GM19239 (cell line): ENCODE data around the gene SMARCA2.

Source experiments
- DNase-seq: peaks from one replicate; pipeline ENCODE4 v3.0.0; 2011; ENCODE audit warnings: low spot score; ENCODE audit not compliant: insufficient read length
- FAIRE-seq: peaks from 2 replicates; lab custom pipeline; 2011; peaks lifted over from hg19 to GRCh38; lab: Jason Lieb, UNC

The SMARCA2 gene

GRCh38 chr9:2193552-2193951 lies 178.4 kb downstream of the SMARCA2 start:
- no peak for FAIRE-seq

DNA sequence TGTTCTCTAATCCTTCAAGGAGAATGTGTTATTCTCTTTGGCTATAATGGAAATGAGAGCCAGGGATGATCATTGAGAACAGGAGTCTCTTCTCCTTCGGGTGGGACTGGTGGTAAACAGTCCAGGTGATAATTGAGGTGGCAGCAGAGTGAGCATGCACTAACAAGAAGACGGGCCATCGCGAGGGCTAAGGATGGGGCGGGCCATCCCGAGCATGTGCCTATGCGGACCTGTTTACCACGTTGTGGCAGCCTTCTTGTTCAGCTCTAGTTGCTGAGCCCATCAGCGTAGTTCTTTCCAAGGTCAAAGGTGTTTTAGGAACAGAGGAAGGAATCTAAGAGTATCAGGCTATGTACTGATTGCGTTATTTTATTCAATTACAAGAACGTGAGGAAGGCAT lies 180.1 kb downstream of the SMARCA2 start:
- FAIRE-seq (no peak), DNase-seq (no peak)

More at GRCh38 chr9:2193552-2193951, 178.4 kb downstream of the SMARCA2 start:
- no peak for DNase-seq

DNA sequence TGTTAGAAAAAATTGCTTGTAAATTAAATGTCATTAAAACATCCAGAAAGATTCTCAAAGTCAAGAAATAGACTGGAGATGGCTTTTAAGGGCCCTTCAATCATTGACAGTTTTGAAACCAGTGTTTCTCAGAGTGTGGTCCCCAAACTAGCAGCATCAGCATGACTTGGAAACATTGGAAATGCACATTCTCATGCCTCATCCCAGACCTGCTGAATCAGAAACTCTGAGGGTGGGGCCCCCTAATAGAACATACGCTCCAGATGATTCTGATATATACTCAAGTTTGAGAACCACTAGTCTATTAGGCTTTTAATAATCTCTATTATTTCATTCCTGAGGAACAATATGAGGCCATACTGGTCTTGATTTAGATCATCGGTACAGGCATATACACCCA lies 181.6 kb downstream of the SMARCA2 start:
- FAIRE-seq: no peak
- DNase-seq: no peak

DNA sequence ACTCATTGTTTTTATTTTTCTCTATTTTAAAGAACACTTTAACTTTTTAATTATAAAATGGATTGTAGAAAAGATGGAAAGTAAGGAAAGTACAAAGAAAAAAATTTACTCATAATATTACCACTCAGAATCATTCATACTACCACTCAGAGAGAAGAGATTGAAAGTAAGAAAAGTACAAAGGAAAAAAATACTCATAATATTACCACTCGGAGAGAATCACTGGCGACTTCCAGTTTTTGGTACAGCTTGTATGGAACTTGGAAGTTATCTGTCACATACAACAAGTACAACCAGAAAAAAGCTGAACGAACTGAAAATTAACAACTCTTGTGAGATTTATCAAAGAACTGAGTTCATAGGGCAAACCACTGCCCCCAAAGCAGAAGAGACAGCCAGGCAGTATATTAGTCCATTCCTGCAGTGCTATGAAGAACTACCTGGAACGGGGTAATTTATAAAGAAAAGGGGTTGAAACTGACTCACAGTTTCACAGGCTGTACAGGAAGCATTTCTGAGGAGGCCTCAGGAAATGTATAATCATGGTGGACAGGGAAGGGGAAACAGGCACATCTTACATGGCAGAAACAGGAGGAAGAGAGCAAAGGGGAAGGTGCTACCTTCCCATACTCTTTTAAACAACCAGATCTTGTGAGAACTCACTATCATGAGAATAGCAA lies 183.9 kb downstream of the SMARCA2 start:
- FAIRE-seq: no peak
- no peak for DNase-seq

DNA sequence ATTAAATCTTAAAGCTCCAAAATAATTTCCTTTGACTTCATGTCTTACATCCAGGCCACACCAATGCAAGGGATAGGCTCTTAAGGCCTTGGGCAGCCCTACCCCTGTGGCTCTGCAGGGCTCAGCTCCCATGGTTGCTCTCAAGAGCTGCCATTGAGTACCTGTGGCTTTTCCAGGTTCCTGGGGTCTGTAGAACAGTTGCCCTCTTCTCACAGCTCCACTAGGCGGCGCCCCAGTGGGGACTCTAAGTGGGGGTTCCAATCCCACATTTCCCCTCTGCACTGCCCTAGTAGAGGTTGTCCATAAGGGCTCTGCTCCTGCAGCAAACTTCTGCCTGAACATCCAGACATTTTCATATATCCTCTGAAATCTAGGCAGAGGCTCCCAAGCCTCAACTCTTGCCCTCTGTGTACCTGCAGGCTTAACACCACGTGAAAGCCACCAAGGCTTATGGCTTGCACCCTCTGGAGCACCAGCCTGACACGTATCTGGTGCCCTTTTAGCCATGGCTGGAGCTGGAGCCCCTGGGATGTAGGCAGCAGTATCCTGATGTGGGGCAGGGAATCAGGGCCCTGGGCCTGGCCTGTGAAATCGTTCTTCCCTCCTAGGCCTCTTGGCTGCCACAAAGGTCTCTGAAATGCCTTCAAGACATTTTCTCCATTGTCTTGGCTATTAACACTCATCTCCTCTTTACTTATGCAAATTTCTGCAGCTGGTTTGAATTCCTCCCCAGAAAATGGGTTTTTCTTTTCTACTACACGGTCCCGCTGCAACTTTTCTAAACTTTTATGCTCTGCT lies 185.1 kb downstream of the SMARCA2 start:
- FAIRE-seq: no peak
- DNase-seq: no peak

GRCh38 chr9:2208465-2208864 lies 193.3 kb downstream of the SMARCA2 start:
- FAIRE-seq (no peak), DNase-seq (no peak)

- no peak for DNase-seq
- FAIRE-seq: no peak
These were observed 193.8 kb downstream of the SMARCA2 start for GRCh38 chr9:2208991-2209390.

DNA sequence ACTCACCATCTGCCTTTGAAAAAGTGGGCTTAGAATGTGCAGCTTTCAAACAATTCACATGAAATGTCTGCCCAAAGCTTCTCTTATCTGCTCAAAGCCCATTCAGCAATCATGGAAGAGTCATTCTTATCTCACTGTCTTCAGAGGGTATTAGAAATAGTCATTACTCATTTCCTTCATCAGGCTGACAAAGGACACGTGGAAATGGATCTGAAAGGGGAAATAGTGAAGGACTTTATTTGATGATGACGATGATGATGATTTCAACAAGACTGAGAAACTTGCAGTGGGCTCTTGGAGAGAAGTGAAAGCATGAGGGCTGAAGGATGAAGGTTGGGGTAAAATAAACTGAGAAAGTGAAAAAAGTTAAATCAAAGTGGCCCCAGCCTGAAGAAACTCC lies 194.3 kb downstream of the SMARCA2 start:
- DNase-seq (no peak), FAIRE-seq (no peak)

GRCh38 chr9:2210201-2210600 lies 195.1 kb downstream of the SMARCA2 start:
- FAIRE-seq (no peak), DNase-seq (no peak)

DNA sequence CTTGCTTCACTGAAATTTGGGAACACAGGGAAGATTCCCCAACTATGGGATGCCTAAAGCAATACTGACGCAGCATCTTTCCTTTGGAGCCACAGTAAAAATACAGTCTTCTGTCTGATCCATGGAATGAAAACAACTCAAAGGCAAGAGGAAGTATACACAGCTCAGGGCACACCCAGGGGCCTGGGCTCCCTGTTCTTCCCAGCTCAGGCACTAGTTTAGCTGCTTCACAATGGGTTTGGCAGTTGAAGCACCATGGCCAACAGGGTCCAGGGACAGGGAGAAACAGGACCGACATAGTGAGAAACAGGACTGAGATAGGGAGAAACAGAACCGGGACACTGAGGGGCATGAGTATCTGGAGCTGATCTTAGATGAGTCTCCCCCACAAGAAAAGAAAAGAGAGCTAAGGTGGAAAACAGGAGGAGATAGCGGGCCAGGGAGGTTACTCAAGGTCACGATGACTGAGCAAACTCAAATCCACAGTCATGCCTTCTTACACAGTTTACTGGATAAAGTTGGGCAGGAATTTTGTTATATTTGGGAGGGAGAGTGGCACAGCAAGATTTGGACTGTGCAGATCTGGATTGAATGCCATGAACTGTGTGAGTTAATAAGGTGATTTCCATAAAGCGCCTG lies 198.8 kb downstream of the SMARCA2 start:
- FAIRE-seq (no peak), DNase-seq (no peak)

DNA sequence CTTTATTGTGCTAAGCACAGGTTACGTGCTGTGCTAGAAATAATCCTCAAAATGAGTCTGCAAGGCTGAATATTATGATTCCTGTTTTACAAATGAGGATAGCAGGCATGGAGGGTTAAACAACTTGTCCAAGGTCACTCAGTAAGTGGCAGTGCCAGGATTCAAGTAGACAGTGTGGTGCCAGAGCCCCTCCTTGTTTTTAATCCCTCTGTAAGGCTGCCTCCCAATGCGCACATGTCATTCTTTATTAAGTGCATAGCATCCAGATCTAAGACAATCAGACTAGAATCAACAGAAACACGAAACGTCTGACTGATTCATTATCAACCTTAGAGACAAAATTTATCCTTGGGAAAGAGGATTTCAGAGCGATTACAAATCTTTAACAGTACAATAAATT lies 199.6 kb downstream of the SMARCA2 start:
- FAIRE-seq (no peak), DNase-seq (no peak)

DNA sequence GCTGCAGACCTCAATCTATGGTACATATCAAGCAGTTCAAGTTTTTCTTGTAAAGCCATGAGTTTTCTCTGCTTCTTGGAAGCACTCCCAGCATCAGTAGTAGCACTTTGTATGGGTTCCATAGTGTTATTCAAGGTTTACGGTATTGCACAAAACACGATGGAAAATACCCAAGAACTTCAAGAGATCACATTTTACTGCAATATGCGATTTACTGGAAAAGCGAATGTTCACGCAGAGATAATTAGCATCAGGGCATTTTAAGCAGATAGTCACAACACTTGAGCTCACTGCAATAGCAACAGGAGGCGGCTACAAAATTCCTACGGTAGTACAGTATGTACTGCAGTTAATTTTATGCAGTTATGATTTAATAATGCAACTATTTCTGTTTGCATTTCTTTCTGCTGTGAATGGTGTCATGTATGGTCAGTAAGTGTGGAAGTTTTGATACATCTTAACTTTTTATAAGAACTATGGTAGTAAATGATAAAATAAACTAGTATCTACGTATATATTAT lies 200.8 kb downstream of the SMARCA2 start:
- no peak for DNase-seq
- no peak for FAIRE-seq

DNA sequence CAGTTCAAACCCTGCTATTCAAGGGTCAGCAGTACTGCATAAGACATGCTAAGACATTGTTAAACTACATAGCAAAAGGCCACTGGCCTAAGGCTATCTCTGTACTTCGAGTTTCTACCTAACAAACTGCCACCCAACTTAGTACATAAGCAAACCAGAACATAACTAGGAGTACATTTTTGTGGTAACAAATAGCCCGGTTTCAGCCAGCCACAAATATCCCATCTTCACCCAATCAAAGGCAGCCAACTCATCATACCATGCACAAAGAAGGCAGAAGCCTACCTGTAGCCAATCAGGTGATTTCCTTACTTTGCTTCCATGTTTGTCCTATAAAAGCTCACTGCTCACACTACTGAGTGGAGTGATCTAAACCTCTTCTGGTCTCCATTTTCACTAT lies 201.4 kb downstream of the SMARCA2 start:
- DNase-seq (no peak), FAIRE-seq (no peak)

GRCh38 chr9:2217540-2217939 lies 202.4 kb downstream of the SMARCA2 start:
- DNase-seq (no peak), FAIRE-seq (no peak)

DNA sequence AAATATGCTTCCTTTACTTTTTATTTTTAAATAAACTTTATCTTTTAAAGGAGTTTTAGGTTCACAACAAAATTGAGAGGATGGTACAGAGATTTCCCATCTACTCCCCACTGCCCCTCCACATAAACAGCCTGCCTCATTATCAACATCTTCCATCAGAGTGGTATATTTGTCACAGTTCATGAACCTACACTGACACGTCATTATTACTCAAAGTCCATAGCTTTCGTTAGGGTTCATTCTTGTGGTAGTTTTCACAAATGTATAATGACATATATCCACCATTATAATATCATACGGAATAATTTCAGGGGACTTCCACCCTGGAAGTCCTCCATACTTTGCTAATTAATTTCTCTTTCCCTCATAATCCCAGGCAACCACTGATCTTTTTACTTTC lies 204.9 kb downstream of the SMARCA2 start:
- FAIRE-seq: no peak
- no peak for DNase-seq

DNA sequence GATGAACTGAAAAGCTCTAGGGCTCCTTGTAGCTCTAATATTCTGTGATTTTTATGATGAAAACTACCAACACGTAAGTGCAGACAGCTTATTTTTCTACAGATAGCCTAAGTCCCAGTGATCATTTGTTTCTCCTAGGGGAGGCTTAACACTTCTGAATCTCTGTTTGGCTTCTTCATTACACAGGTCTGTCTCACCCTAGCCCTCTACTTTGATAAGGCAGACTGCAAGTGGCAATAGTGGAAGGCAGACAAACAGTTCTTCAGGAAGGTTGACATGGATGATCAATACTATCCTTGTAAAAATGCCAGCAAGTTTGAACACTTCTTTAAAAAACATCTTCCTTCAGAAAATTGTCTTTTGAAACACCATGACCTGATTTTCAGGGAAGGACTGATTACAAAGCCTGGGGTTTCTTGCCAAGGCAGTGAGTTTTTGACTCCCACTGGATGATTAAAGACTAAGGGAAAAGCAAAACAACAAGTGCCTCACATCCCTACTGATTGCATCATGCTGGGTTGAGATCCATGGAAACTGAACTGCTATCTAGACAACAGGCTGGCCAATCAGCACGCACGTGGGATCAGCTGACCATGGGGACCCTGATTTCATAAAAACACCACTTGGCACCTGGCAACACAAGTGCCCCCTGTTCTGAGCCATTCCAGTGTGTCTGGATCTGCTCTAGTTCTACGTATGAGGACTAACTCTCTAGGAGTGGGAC lies 212.2 kb downstream of the SMARCA2 start:
- no peak for DNase-seq
- no peak for FAIRE-seq

DNA sequence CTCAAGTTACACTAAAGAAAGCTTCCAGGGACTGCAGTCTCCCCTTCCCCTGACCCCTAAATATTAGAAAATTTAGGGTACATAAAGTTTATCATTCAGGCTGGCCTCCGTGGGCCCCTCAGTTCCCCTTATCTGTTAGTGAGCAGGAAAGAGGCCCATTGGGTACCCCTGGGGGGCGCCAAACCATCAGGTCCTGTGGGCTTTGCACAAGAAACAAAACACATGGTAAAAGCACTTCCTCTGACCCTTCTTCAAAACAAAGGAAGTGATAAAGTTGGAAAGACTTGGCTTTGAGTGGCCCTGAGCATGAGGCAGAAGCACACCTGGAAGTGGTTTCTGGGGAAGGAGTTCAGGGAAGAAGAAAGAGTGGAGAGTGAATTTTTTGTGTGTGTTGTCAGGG lies 213.0 kb downstream of the SMARCA2 start:
- no peak for DNase-seq
- no peak for FAIRE-seq

GRCh38 chr9:2228641-2229040 lies 213.5 kb downstream of the SMARCA2 start:
- no peak for FAIRE-seq

DNA sequence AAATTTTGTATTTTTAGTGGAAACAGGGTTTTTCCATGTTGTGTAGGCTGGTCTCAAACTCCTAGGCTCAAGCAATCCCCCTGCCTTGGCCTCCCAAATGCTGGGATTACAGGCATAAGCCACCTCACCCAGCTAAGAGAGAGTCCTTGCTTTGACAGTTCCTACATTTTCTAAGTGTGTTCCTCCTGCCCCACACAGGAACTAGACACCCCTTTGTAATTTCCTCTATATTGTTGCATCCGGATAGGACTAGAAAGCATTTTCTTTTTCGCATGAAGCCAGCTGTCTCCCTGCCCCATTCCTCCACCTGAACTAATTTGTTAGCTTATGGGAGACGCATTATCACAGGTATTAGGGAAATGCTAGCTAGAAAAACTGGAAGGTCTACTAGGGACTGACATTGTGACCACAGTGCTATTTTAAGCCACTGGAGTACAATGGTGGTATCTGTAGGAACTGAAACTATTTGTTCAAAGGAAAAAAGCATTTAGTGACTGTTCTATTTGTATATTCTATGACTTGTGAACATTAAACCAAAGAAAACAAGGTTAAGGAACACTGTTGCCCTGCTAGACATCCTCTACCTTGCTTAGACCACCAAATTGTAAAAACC lies 214.1 kb downstream of the SMARCA2 start:
- no peak for DNase-seq
- FAIRE-seq: no peak

More at GRCh38 chr9:2228641-2229040, 213.5 kb downstream of the SMARCA2 start:
- no peak for DNase-seq

- FAIRE-seq (no peak), DNase-seq (no peak)
These were observed 215.2 kb downstream of the SMARCA2 start for GRCh38 chr9:2230362-2230761.
